Measurements from ENCODE around the gene METTL27.

The METTL27 gene

GRCh38 chr7:73828972-73829371 lies 13.3 kb downstream of the METTL27 start:
- TF ChIP-seq CTCF (conservative IDR thresholded peaks at IDR 0.05; ENCODE audit: low read depth, low read length), result no peak
- DNase-seq (ENCODE audit: low read depth), result no peak
- H3K4me3 ChIP-seq (ENCODE audit: low read length), result no peak overlapping the region

GRCh38 chr7:73828107-73828803 lies 14.1 kb downstream of the METTL27 start:
- no peak for TF ChIP-seq CTCF (conservative IDR thresholded peaks at IDR 0.05; ENCODE audit: low read depth, low read length)
- H3K4me3 ChIP-seq (ENCODE audit: low read length), result no peak overlapping the region
- no peak for DNase-seq (ENCODE audit: low read depth)

GRCh38 chr7:73827567-73828106 lies 14.7 kb downstream of the METTL27 start:
- no peak for DNase-seq (ENCODE audit: low read depth)
- TF ChIP-seq CTCF (conservative IDR thresholded peaks at IDR 0.05; ENCODE audit: low read depth, low read length), result no peak
- H3K4me3 ChIP-seq (ENCODE audit: low read length), result no peak overlapping the region

- no peak for DNase-seq (ENCODE audit: low read depth)
- no peak for TF ChIP-seq CTCF (conservative IDR thresholded peaks at IDR 0.05; ENCODE audit: low read depth, low read length)
- no peak overlapping the region for H3K4me3 ChIP-seq (ENCODE audit: low read length)
Measured at GRCh38 chr7:73824986-73825385, 17.3 kb downstream of the METTL27 start.

- no peak for TF ChIP-seq CTCF (conservative IDR thresholded peaks at IDR 0.05; ENCODE audit: low read depth, low read length)
- no peak for DNase-seq (ENCODE audit: low read depth)
- H3K4me3 ChIP-seq (ENCODE audit: low read length), result no peak overlapping the region
Measured at GRCh38 chr7:73823873-73824592, 18.3 kb downstream of the METTL27 start.

- DNase-seq (ENCODE audit: low read depth), result no peak
- TF ChIP-seq CTCF (conservative IDR thresholded peaks at IDR 0.05; ENCODE audit: low read depth, low read length), result no peak
- no peak overlapping the region for H3K4me3 ChIP-seq (ENCODE audit: low read length)
Measured at GRCh38 chr7:73823257-73823656, 19.1 kb downstream of the METTL27 start.

All from retinal pigment epithelial cell (primary cell).